Esophagus squamous epithelium (tissue), 5 donors: Measurements from ENCODE around the gene DUSP22. TPM values are rescaled to one million over a fixed set of nuclear protein-coding genes. Genes with fewer than 3 reads are reported as not detected.

Experiments used
- DNase-seq: peaks from one replicate; lab custom pipeline; 2025; lab: John Stamatoyannopoulos, UW
- H3K27ac ChIP-seq, 4 donors: fragments of 200-600 bp; sonication (generic); one replicate each; pipeline ENCODE4 v1.5.1; 2016 to 2019; ENCODE audit warnings: mild to moderate bottlenecking in 1 of 4
- H3K27me3 ChIP-seq, 4 donors: fragments of 200-600 bp; sonication (generic); 1 replicate in 3 of 4; 2 replicates in 1 of 4; pipeline versions ENCODE4 v1.5.1 to v1.6.0; 2017 to 2021; ENCODE audit warnings: antibody characterized with exemption in 1 of 4
- H3K36me3 ChIP-seq, 3 donors: fragments of 200-600 bp; sonication (generic); one replicate each; pipeline ENCODE4 v1.5.1; 2016 to 2019
- H3K4me1 ChIP-seq, 3 donors: fragments of 200-600 bp; sonication (generic); one replicate each; pipeline ENCODE4 v1.5.1; 2017 to 2019
- H3K4me3 ChIP-seq, 4 donors: fragments of 200-600 bp; sonication (generic); 1 replicate in 3 of 4; 2 replicates in 1 of 4; pipeline ENCODE4 v1.5.1; 2016 to 2019; ENCODE audit warnings: mild to moderate bottlenecking in 2 of 4, moderate library complexity in 1 of 4
- H3K9me3 ChIP-seq, 3 donors: fragments of 200-600 bp; sonication (generic); one replicate each; pipeline ENCODE4 v1.5.1; 2016 to 2019
- CTCF ChIP-seq, 6 experiments: fragments of 450-650 bp in 4 of 6; fragments of 200-600 bp in 2 of 6; sonication (generic) in 2 of 6; IDR thresholded peaks; one replicate each; pipeline ENCODE4 v1.5.1; 2016 to 2019; ENCODE audit warnings: antibody characterized with exemption in 6 of 6, mild to moderate bottlenecking in 4 of 6, moderate library complexity in 4 of 6
- POLR2A ChIP-seq, 4 donors: fragments of 450-650 bp; IDR thresholded peaks; one replicate each; pipeline ENCODE4 v1.6.1; 2017; ENCODE audit warnings: antibody characterized with exemption in 4 of 4, mild to moderate bottlenecking in 4 of 4, moderate library complexity in 3 of 4
- WGBS, 2 donors: methylation state at CpG; one replicate each; pipeline ENCODE4 v1.1.5; 2018; 5-methylcytosine and 5-hydroxymethylcytosine counted together
- intact Hi-C: fragments of 100-400 bp; cut with DNase I; formaldehyde crosslinking; loops from one replicate; pipeline ENCODE4 v1.15.0; 2022
- total RNA-seq, 4 donors: library from RNA; depleted of rRNA; stranded (reverse); fragments of >200 nt; gene quantifications; one replicate each; pipeline ENCODE4 v1.1.0, GENCODE V29; 2016
- donor health status: DM: yes; HTN: yes; CAD: no.

Gene DUSP22
- total RNA-seq, 4 donors from 2014 or later: 34.2 to 54.6 (median 45.2) TPM

DNA sequence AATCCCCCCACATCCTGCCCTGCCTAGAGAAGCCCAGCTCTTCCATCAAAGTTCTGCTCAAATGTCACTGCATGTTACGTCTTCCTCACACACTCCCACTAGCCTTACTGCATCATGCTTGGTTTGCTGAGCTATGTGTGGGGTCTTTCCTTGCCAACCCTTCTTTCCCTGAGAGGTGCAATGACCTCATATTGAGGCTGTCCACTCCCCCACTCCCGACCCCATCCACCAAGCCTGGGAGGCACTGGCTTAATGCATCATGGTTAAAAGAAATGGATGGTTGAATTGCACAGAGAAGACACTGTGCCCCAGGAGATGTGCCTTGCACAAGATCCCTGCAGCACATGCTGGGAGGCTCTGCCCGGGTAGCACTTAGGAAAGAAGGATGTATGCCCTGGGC, 91.6 kb downstream of the DUSP22 start:
- no peak for DNase-seq
- no peak overlapping the region for H3K27ac ChIP-seq
- no peak overlapping the region for H3K4me3 ChIP-seq
- peaks cover 0 to 7% (median 0%) of the 10 kb centered on the region in 3 donors for H3K4me1 ChIP-seq
- intact Hi-C loops: no loop called here
- H3K36me3 ChIP-seq: no peaks in the 10 kb centered on the region
- TF ChIP-seq POLR2A (IDR thresholded peaks at IDR 0.05) (no peak), CTCF (IDR thresholded peaks at IDR 0.05) (no peak)
- 58 to 70% methylated on average over 2 to 3 of the region's 3 CpGs for WGBS, 2 donors
- H3K9me3 ChIP-seq: no peaks in the 10 kb centered on the region
- peaks cover 0 to 97% (median 0%) of the 10 kb centered on the region in 4 donors for H3K27me3 ChIP-seq

DNA sequence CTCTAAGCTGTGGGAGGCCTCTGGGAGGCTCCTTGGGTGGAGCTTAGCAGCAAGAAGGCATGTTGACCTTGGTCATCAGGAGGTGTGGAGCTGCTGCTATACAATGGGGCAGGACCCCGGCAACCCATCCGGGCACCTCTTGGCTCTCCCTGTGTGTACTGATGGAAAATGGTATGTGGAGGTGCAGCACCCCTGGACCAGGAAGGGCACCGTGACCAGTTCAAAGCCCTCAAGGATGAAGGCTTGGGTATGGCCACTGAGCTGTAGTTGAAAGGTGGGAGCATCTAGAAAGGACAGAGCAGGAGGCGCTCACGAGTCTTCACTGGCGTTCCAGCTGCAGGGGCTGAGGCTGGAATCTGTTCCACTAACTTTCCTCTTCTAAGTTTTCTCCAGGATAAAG, 92.6 kb downstream of the DUSP22 start:
- H3K36me3 ChIP-seq: no peaks in the 10 kb centered on the region
- peaks cover 0 to 97% (median 3%) of the 10 kb centered on the region in 4 donors for H3K27me3 ChIP-seq
- H3K4me3 ChIP-seq: no peak overlapping the region
- H3K27ac ChIP-seq: no peak overlapping the region
- WGBS, 2 donors: 84 to 92% methylated on average over 5 of the region's 6 CpGs
- H3K4me1 ChIP-seq: no peaks in the 10 kb centered on the region
- H3K9me3 ChIP-seq: no peaks in the 10 kb centered on the region
- intact Hi-C loops: no loop called here
- DNase-seq: no peak
- TF ChIP-seq POLR2A (IDR thresholded peaks at IDR 0.05): no peak
- TF ChIP-seq CTCF (IDR thresholded peaks at IDR 0.05): no peak

- no peak for DNase-seq
Measured at GRCh38 chr6:385614-386013, 93.3 kb downstream of the DUSP22 start.

GRCh38 chr6:386688-387266, 94.5 kb downstream of the DUSP22 start:
- intact Hi-C loops: no loop called here
- no peak for DNase-seq
- peaks cover 6 to 13% (median 8%) of the 10 kb centered on the region in 3 donors for H3K4me1 ChIP-seq
- no peaks in the 10 kb centered on the region for H3K9me3 ChIP-seq
- H3K4me3 ChIP-seq: no peak overlapping the region
- H3K27ac ChIP-seq: no peak overlapping the region
- peaks cover under 1 to 99% (median 8%) of the 10 kb centered on the region in 4 donors for H3K27me3 ChIP-seq
- TF ChIP-seq CTCF (IDR thresholded peaks at IDR 0.05): no peak
- TF ChIP-seq POLR2A (IDR thresholded peaks at IDR 0.05): no peak
- H3K36me3 ChIP-seq: no peaks in the 10 kb centered on the region
- 79 to 81% methylated on average over 8 to 18 of the region's 18 CpGs for WGBS, 2 donors

More at GRCh38 chr6:385614-386013, 93.3 kb downstream of the DUSP22 start:
- Histone ChIP-seq H3K4me3 (no peak overlapping the region), H3K36me3 (no peaks in the 10 kb centered on the region), H3K9me3 (no peaks in the 10 kb centered on the region), H3K27me3 (peaks cover 0 to 97% (median 3%) of the 10 kb centered on the region in 4 donors), H3K27ac (no peak overlapping the region), H3K4me1 (peaks cover 0 to 2% (median 0%) of the 10 kb centered on the region in 3 donors)
- TF ChIP-seq POLR2A (IDR thresholded peaks at IDR 0.05): no peak
- no peak for TF ChIP-seq CTCF (IDR thresholded peaks at IDR 0.05)
- intact Hi-C loops: no loop called here
- WGBS, 2 donors: 81% methylated on average over 9 of the region's 10 CpGs; no CpG with 5 or more reads in 1 of the 2 donors

- intact Hi-C loops: no loop called here
- Histone ChIP-seq H3K9me3 (no peaks in the 10 kb centered on the region), H3K27me3 (peaks cover 5 to 99% (median 13%) of the 10 kb centered on the region in 4 donors), H3K4me1 (peaks cover 12 to 19% (median 13%) of the 10 kb centered on the region in 3 donors), H3K36me3 (no peaks in the 10 kb centered on the region), H3K4me3 (no peak overlapping the region), H3K27ac (no peak overlapping the region)
- WGBS, 2 donors: 38 to 52% methylated on average over 10 to 11 of the region's 11 CpGs
- no peak for DNase-seq
- TF ChIP-seq POLR2A (IDR thresholded peaks at IDR 0.05): no peak
- TF ChIP-seq CTCF (IDR thresholded peaks at IDR 0.05): no peak
Measured at GRCh38 chr6:387293-387741, 95.0 kb downstream of the DUSP22 start.
